Tibial nerve (tissue), 4 donors: ENCODE results near the gene PRKAG1.

ENCODE experiments used
- CTCF ChIP-seq, 5 experiments: fragments of 200-600 bp in 3 of 5; fragments of 450-650 bp in 2 of 5; sonication (generic) in 3 of 5; IDR thresholded peaks; one replicate each; pipeline ENCODE4 v1.5.1; 2016 to 2019; ENCODE audit warnings: antibody characterized with exemption in 5 of 5, mild to moderate bottlenecking in 3 of 5, moderate library complexity in 2 of 5
- EP300 ChIP-seq, 2 donors: sonication (generic); formaldehyde crosslinking; IDR thresholded peaks; one replicate each; pipeline ENCODE4 v1.6.1; 2017; ENCODE audit warnings: antibody characterized with exemption in 2 of 2, mild to moderate bottlenecking in 1 of 2
- POLR2A ChIP-seq, 2 donors: fragments of 450-650 bp; IDR thresholded peaks; one replicate each; pipeline ENCODE4 v1.6.1; 2017; ENCODE audit warnings: antibody characterized with exemption in 2 of 2, mild to moderate bottlenecking in 2 of 2, moderate library complexity in 2 of 2

- TF ChIP-seq CTCF (IDR thresholded peaks at IDR 0.05), result no peak
- TF ChIP-seq EP300 (IDR thresholded peaks at IDR 0.05), result no peak
- no peak for TF ChIP-seq POLR2A (IDR thresholded peaks at IDR 0.05)
Measured at GRCh38 chr12:48980953-48981756, 37.4 kb downstream of the PRKAG1 start.
